ENCODE data around the gene GPS1. TPM values are rescaled to one million over a fixed set of nuclear protein-coding genes. Genes with fewer than 3 reads are reported as not detected.

The GPS1 gene
- total RNA-seq, 4 donors from 2014 or later = 76.0 to 326 (median 85.6) TPM

- H3K4me1 ChIP-seq = peaks cover 0 to 12% of the 10 kb centered on the region in 2 donors
- no peak overlapping the region for H3K27ac ChIP-seq
- no peaks in the 10 kb centered on the region for H3K9me3 ChIP-seq
- intact Hi-C loops (cut with DNase I; ENCODE audit: low total_unique reads) = no loop called here
- DNase-seq = peak; percentile 16 to 18
- no peak overlapping the region for H3K4me3 ChIP-seq
- no peaks in the 10 kb centered on the region for H3K36me3 ChIP-seq
- no peaks in the 10 kb centered on the region for H3K27me3 ChIP-seq
- no peak for TF ChIP-seq POLR2A (IDR thresholded peaks at IDR 0.05)
- no peak for TF ChIP-seq CTCF (IDR thresholded peaks at IDR 0.05)
These were observed 44.3 kb downstream of the GPS1 start for GRCh38 chr17:82095777-82096708.

GRCh38 chr17:82096709-82097183 lies 45.0 kb downstream of the GPS1 start:
- no peaks in the 10 kb centered on the region for H3K36me3 ChIP-seq
- TF ChIP-seq POLR2A (IDR thresholded peaks at IDR 0.05) = no peak
- TF ChIP-seq CTCF (IDR thresholded peaks at IDR 0.05) = no peak
- peak overlapping the region; percentile 50 to 80 for H3K4me3 ChIP-seq
- no peaks in the 10 kb centered on the region for H3K9me3 ChIP-seq
- no peaks in the 10 kb centered on the region for H3K27me3 ChIP-seq
- intact Hi-C loops (cut with DNase I; ENCODE audit: low total_unique reads) = no loop called here
- peaks cover 0 to 12% of the 10 kb centered on the region in 2 donors for H3K4me1 ChIP-seq
- DNase-seq = peak in 1 of 2 donors; percentile 15
- peak overlapping the region; percentile 86 to 95 for H3K27ac ChIP-seq

- DNase-seq = peak; percentile 39 to 50
- intact Hi-C loops (cut with DNase I; ENCODE audit: low total_unique reads) = no loop called here
- H3K9me3 ChIP-seq = no peaks in the 10 kb centered on the region
These were observed 45.7 kb downstream of the GPS1 start for GRCh38 chr17:82097184-82097918.

GRCh38 chr17:82097919-82098168 lies 46.1 kb downstream of the GPS1 start:
- H3K36me3 ChIP-seq = no peaks in the 10 kb centered on the region
- intact Hi-C loops (cut with DNase I; ENCODE audit: low total_unique reads) = no loop called here
- H3K4me3 ChIP-seq = peak overlapping the region; percentile 50 to 80
- H3K9me3 ChIP-seq = no peaks in the 10 kb centered on the region
- no peak for DNase-seq
- TF ChIP-seq CTCF (IDR thresholded peaks at IDR 0.05) (no peak), POLR2A (IDR thresholded peaks at IDR 0.05) (no peak)
- peaks cover 0 to 12% of the 10 kb centered on the region in 2 donors for H3K4me1 ChIP-seq
- no peaks in the 10 kb centered on the region for H3K27me3 ChIP-seq
- peak overlapping the region; percentile 86 to 95 for H3K27ac ChIP-seq

More at GRCh38 chr17:82097184-82097918, 45.7 kb downstream of the GPS1 start:
- Histone ChIP-seq H3K4me3 (peak overlapping the region; percentile 50 to 80), H3K27me3 (no peaks in the 10 kb centered on the region), H3K4me1 (peaks cover 0 to 12% of the 10 kb centered on the region in 2 donors), H3K36me3 (no peaks in the 10 kb centered on the region), H3K27ac (peak overlapping the region; percentile 86 to 95)
- no peak for TF ChIP-seq CTCF (IDR thresholded peaks at IDR 0.05)
- TF ChIP-seq POLR2A (IDR thresholded peaks at IDR 0.05) = peak in 1 of 2 donors; percentile 30

Measured in uterus (tissue), 4 donors.